ENCODE data around the gene NUDT6.

DNA sequence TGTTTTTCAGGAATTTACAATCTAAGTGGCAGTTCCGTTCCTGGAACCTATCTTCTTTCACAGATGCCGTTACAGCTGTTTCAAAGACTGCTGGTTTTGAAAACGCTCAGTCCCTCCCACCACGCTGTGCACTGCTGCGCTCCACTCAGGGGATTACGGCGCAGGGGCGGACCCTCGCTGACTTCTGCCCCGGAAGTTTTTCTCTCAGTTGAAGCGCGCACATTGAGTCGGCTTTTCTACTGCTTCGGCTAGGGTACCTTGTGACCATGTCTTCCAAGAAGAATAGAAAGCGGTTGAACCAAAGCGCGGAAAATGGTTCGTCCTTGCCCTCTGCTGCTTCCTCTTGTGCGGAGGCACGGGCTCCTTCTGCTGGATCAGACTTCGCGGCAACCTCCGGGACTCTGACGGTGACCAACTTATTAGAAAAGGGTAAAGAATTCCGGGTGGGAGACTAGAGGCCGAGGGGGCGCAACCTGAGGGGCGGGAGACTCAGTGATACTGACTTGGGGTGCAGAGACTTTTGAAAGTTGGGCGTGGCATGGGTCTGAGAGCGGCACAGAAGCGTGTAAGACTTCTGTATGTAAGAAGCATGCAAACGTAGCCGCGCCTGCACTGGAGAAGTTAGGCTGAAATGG is 597 bp upstream of the NUDT6 start:
- TF ChIP-seq, protein P1, sequence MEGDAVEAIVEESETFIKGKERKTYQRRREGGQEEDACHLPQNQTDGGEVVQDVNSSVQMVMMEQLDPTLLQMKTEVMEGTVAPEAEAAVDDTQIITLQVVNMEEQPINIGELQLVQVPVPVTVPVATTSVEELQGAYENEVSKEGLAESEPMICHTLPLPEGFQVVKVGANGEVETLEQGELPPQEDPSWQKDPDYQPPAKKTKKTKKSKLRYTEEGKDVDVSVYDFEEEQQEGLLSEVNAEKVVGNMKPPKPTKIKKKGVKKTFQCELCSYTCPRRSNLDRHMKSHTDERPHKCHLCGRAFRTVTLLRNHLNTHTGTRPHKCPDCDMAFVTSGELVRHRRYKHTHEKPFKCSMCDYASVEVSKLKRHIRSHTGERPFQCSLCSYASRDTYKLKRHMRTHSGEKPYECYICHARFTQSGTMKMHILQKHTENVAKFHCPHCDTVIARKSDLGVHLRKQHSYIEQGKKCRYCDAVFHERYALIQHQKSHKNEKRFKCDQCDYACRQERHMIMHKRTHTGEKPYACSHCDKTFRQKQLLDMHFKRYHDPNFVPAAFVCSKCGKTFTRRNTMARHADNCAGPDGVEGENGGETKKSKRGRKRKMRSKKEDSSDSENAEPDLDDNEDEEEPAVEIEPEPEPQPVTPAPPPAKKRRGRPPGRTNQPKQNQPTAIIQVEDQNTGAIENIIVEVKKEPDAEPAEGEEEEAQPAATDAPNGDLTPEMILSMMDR (conservative IDR thresholded peaks at IDR 0.05; ENCODE audit: low read depth, low read length): no peak
- no peak for TF ChIP-seq EZH2 (IDR thresholded peaks at IDR 0.05; ENCODE audit: borderline replicate concordance, low read depth, low read length, poor library complexity, severe bottlenecking)

Data from A673 (cell line).